CD4-positive, alpha-beta T cell treated with Interleukin-1 beta for 1 hour (primary cell): ENCODE measurements around the gene AP4M1.
"Not testable (repeated sequence)": the region's sequence is repeated elsewhere in the genome, so short reads cannot be mapped to it uniquely, and the experiment has no call there.

Experiments
- DNase-seq, 2 donors: peaks; one replicate each; pipeline ENCODE4 v3.0.0-alpha.2; 2020 to 2022

Gene AP4M1

GRCh38 chr7:100109521-100110163, 8.2 kb downstream of the AP4M1 start:
- DNase-seq: no peak

DNA sequence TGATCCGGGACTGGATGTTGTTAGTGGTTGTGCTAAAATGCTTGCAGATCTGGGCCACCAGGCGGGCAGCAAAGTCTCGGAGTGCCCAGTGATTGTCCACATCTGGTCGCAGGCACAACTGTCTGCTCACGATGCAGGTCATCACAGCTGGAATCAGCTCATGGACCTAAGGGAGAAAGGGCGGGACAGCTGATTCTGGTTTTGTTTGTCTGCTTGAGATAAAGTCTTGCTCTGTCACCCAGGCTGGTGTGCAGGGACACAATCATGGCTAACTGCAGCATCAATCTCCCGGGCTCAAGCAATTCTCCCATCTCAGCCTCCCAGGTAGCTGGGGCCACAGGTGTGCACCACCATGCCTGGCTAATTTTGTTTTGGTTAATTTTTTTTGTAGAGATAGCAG, 9.7 kb downstream of the AP4M1 start:
- DNase-seq: no peak

DNA sequence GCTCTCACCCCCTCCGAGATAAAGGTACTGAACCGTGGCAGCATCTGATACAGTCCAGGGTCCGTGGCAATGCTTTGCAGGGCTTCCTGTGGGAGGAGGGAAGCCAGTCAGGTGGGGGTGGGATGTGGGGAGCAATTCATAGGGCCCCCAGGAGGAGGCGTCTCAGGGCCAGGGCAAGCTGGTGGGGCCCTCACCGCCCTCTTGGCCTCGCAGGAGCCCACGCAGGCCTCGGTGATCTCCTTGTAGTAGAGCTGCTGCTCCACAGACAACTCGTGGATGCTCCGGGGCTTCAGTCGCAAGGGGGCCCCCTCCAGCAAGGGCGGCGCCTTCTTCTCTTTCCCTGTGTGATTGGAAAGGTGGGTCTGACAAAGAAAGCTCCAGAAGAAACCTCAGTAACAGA, 10.5 kb downstream of the AP4M1 start:
- no peak for DNase-seq

- DNase-seq: no peak
These were observed 13.6 kb downstream of the AP4M1 start for GRCh38 chr7:100115026-100115425.

GRCh38 chr7:100118388-100119071, 17.1 kb downstream of the AP4M1 start:
- DNase-seq: no peak

DNA sequence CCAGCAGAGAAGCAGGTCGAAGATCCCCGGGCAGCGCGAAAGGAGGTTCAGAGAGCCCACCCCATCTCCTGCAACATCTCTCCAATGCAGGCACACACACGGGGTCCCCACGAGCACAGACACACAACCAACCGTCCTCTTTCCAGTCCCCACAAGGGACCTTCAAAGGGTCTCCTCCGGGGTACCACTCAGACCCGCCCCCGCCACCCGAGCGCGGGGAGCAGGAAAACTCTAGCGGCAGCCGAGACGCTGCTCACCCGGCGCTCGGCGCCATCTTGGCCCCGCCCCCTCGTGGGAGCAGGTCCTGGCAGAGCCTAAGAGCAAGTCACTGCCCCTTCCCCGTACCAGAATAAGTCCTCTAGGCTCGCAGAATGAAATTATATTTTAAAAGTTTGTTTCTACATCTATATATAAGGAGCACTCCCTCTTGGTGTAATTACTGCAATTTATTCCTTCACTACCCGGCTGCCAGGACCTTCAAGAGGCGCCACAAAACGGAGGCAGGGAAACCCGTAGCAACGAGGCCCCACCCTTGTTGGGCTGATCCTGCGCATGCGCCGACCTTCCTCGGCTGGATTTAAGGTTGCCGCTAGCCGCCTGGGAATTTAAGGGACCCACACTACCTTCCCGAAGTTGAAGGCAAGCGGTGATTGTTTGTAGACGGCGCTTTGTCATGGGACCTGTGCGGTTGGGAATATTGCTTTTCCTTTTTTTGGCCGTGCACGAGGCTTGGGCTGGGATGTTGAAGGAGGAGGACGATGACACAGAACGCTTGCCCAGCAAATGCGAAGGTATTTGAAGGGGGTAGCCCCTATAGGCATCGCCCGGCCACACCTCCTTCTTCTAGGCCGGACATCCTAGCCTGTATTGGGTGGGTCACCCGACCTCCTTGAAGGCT, 17.9 kb downstream of the AP4M1 start, which contains the start of the genes CNPY4 and TAF6:
CNPY4 (plus strand) TSS at position 563 of the 898 bp plus-strand sequence; CDS start at position 674, 111 bp downstream.
TAF6 (minus strand) TSS at position 287 of the 898 bp plus-strand sequence. CDS start 5,149 bp downstream, outside the sequence.
- DNase-seq: peak; percentile 93 to 95

DNA sequence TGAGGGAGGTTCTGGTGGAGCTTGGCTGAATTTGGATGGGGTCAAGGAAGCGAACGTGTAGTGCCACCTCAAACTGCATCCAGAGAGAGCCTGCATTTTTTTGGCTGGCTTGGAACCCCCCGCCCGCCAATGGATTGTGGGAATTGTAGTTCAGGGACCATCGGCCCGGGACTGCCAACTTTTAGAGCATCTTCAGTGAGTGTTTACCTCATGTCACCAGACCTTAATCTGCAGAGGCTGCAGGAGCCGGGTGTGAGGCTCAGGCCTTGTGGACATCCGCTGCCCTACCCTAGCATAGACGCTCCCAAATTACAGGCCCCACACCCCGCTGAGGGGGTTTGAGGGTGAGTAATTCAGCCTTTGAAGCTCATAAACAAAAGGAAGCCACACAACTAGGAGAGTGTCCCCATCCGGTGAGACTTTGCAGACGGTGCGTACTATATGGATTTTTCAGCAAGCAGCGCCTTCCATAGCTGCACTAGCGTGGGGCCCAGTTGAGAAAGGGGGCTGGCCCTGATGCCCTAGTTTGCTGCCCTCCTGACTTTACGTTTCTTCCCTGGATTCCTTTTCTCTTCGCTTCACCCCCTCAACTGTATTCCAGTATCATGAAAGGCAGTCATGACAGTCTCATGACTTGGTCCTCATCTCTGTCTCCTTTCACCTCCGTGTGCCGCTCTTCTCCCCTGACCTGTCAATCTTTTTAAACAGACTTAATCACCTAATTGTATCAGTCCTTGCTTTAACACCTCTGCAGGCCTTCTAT, 18.7 kb downstream of the AP4M1 start:
- peak; percentile 62 to 77 for DNase-seq

GRCh38 chr7:100120733-100121036, 19.2 kb downstream of the AP4M1 start:
- DNase-seq: peak in 1 of 2 donors; percentile 13

DNA sequence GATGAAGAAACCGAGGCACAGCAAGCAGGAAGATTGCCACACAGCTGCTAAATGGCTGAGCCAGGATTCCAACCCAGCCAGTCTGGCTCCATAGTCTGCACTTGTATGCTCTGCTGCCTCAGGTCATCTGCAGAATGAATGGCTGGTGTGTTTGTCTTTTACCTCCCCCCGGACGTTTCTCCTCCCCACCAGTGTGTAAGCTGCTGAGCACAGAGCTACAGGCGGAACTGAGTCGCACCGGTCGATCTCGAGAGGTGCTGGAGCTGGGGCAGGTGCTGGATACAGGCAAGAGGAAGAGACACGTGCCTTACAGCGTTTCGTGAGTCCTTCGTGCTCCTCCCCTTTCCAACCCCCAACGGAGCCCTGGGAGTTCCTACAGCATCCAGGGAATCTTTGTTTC, 20.6 kb downstream of the AP4M1 start:
- DNase-seq: no peak

DNA sequence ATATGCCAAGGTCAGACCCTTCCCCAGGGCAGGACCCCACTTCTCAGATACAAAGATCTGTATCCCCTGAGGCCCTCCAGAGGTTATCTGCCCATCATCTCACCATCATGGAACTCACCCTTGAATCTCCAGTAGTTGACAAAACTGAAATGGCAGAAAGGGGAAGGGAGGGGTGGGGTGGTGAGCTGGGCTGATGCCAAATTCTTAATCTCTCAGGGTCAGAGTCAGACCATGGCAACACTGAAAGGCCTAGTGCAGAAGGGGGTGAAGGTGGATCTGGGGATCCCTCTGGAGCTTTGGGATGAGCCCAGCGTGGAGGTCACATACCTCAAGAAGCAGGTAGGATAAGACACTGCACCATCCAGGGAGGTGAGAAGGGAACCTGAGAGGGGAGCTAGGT, 21.1 kb downstream of the AP4M1 start:
- DNase-seq: no peak

- no peak for DNase-seq
These were observed 23.1 kb downstream of the AP4M1 start for GRCh38 chr7:100124301-100125230.

DNA sequence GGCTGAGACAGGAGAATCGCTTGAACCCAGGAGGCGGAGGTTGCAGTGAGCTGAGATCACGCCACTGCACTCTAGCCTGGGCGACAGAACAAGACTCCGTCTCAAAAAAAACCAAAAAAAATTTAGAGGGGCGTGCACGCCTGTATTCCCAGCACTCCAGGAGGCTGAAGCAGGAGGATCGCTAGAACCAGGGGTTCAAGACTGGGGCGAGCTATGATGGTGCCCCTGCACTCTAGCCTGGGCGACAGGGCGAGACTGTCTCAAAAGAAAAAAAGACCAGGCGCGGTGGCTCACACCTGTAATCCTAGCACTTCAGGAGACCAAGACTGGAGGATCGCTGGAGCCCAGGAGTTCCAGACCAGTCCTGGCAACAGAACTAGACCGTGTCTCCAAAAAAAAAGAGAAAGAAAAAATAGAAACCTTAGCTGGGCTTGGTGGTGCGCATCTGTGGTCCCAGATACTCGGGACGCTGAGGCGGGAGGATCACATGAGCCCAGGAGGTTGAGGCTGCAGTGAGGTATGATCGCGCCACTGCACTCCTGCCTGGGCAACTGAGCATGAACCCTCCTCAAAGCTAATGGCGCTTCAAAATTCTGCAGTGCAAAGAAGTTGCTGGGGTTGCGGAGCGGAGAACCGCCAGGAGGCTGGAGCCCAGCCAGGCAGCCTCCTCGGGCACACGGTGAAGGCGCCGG, 24.9 kb downstream of the AP4M1 start:
- no peak for DNase-seq

DNA sequence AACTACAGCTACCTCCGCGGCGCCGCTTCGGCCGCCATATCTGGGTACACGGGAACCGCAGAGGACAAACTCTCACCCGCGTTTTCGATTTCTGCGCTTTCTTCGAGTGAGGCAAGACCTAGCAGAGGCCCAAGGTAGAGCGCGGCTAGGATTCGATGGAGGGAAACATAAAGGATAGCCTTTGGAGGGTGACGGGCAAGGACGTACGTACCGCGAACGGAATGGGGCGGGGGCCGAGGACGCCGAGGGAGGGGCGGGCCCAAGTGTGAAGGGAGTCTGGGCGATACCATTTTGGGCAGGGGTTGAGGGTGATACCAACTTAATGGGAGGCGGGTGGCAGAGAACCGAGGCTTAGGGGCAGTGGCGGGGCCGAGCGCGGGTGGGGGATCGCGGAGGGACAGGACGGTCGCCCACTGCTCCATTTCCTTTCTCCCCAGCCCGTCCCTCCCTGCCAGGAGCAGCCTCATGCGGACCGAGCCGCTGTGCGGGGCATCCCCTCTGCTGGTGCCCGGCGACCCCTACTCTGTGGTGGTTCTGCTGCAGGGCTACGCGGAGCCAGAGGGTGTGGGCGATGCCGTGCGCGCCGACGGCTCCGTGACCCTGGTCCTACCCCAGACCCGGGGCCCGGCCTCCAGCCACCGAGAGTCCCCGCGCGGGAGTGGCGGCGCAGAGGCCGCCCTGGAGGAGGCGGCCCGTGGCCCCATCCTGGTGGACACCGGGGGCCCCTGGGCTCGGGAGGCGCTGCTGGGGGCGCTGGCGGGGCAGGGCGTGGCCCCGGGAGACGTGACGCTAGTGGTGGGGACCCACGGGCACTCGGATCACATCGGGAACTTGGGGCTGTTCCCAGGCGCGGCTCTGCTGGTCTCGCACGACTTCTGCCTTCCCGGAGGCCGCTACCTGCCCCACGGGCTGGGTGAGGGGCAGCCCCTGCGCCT, 25.8 kb downstream of the AP4M1 start, which contains the start of gene MBLAC1:
MBLAC1 (plus strand) TSS at position 37 of the 935 bp plus-strand sequence; CDS start at position 466, 429 bp downstream.
- peak; percentile 87 to 94 for DNase-seq

GRCh38 chr7:100127866-100128636, 26.6 kb downstream of the AP4M1 start:
- no peak for DNase-seq

GRCh38 chr7:100128637-100128963, 27.2 kb downstream of the AP4M1 start:
- no peak for DNase-seq

GRCh38 chr7:100130220-100130607, 28.8 kb downstream of the AP4M1 start:
- not testable (repeated sequence) for DNase-seq

DNA sequence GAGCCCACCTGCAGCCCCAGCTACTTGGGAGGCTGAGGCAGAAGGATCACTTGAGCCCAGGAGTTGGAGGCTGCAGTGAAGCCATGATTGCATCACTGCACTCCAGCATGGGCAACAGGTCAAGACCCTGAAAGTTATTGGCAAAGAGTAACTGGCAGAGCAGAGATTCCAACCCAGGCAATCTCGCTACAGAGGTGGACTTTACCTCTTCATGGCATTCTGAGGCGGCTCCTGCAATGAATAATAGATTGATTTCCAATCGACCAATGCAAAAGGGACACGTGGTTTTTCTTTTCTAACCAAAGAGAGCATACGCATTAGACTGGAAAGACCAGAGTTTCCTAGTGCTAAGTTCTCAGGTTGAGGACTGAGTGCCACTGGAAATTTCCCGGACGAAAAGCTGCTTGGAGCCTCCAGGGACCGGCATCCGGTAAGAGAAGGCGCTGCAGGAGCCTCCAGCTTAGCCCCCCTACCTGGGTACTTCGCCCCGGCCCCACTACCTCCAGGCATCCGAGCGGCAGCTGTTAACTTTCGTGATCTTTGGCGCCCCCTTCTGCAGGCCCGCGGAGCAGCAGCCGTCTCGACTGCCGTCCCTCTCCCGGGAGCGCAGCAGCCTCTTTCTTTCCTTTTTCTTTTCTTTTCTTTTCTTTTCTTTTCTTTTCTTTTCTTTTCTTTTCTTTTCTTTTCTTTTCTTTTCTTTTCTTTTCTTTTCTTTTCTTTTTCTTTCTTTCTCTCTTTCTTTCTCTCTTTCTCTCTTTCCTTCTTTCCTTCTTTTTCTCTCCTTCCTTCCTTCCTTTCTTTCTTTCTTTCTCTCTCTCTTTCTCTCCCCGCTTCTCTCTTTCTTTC, 29.4 kb downstream of the AP4M1 start:
- peak; percentile 83 for DNase-seq

DNA sequence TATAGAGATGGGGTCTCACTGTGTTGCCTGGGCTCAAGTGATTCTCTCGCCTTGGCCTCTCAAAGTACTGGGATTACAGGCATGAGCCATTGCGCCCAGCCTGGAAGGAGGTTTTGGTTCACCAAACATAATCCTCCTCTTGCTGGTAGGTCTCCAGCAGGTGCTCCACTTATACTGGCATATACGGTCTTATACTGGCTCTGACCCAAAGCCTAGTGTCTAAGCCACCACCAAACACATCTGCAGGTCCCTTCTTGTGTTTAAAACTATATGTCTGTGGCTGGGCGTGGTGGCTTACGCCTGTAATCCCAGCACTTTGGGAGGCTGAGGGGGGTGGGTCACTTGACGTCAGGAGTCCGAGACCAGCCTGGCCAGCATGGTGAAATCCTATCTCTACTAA, 30.7 kb downstream of the AP4M1 start:
- no peak for DNase-seq
